SK-N-SH treated with all-trans-retinoic acid at 6 μM for 48 hours (cell line): Measurements from ENCODE around the gene NOL9.

Source experiments
- ATAC-seq: fragments of 200-7000 bp; cut with Tn5 transposase; 3 replicates; pipeline ENCODE4 v1.9.1; 2020; ENCODE audit warnings: mild to moderate bottlenecking, moderate library complexity
- ARNTL ChIP-seq: fragments of 450-650 bp; formaldehyde crosslinking; IDR thresholded peaks from 2 replicates; pipeline ENCODE4 v1.5.0; 2020; ENCODE audit warnings: low read depth, mild to moderate bottlenecking, moderate library complexity, borderline replicate concordance
- BACH2 ChIP-seq: fragments of 250-450 bp; sonication (Bioruptor Pico); IDR thresholded peaks from 2 replicates; pipeline ENCODE4 v1.9.0; 2021; ENCODE audit warnings: mild to moderate bottlenecking, borderline replicate concordance
- CREB5 ChIP-seq: fragments of 250-450 bp; sonication (Bioruptor Pico); IDR thresholded peaks from 2 replicates; pipeline ENCODE4 v1.5.1; 2020; ENCODE audit warnings: low read depth, mild to moderate bottlenecking, moderate library complexity
- CSDC2 ChIP-seq: fragments of 250-450 bp; sonication (Bioruptor Pico); IDR thresholded peaks from 2 replicates; pipeline ENCODE4 v1.5.0; 2020; ENCODE audit warnings: mild to moderate bottlenecking, moderate library complexity
- CSRNP3 ChIP-seq: fragments of 250-450 bp; sonication (Bioruptor Pico); IDR thresholded peaks from 2 replicates; pipeline ENCODE4 v1.5.1; 2021; ENCODE audit warnings: mild to moderate bottlenecking, moderate library complexity
- GLIS3 ChIP-seq: fragments of 250-450 bp; sonication (Bioruptor Pico); IDR thresholded peaks from 2 replicates; pipeline ENCODE4 v1.5.0; 2020; ENCODE audit warnings: mild to moderate bottlenecking, moderate library complexity
- ISL1 ChIP-seq: fragments of 250-450 bp; sonication (Bioruptor Pico); IDR thresholded peaks from 2 replicates; pipeline ENCODE4 v2.1.2; 2022; ENCODE audit warnings: mild to moderate bottlenecking, moderate library complexity
- OSR1 ChIP-seq: fragments of 250-450 bp; sonication (Bioruptor Pico); IDR thresholded peaks from 2 replicates; pipeline ENCODE4 v1.8.0; 2022; ENCODE audit warnings: moderate library complexity, mild to moderate bottlenecking, inconsistent platforms
- PATZ1 ChIP-seq: fragments of 250-450 bp; sonication (Bioruptor Pico); IDR thresholded peaks from 2 replicates; pipeline ENCODE4 v1.8.0; 2020; ENCODE audit warnings: mild to moderate bottlenecking, moderate library complexity, borderline replicate concordance
- POU6F1 ChIP-seq: fragments of 250-450 bp; sonication (Bioruptor Pico); IDR thresholded peaks from 2 replicates; pipeline ENCODE4 v1.8.0; 2021; ENCODE audit warnings: low read depth, mild to moderate bottlenecking, moderate library complexity, borderline replicate concordance
- PPARA ChIP-seq: fragments of 250-450 bp; sonication (Bioruptor Pico); IDR thresholded peaks from 2 replicates; pipeline ENCODE4 v1.5.0; 2020; ENCODE audit warnings: mild to moderate bottlenecking, borderline replicate concordance
- RARB ChIP-seq: fragments of 250-450 bp; sonication (Bioruptor Pico); IDR thresholded peaks from 2 replicates; pipeline ENCODE4 v1.8.0; 2021; ENCODE audit warnings: mild to moderate bottlenecking, moderate library complexity
- SNAI2 ChIP-seq: fragments of 250-450 bp; sonication (Bioruptor Pico); IDR thresholded peaks from 2 replicates; pipeline ENCODE4 v1.5.0; 2020; ENCODE audit warnings: mild to moderate bottlenecking, moderate library complexity
- TCF4 ChIP-seq: fragments of 250-450 bp; sonication (Bioruptor Pico); IDR thresholded peaks from 2 replicates; pipeline ENCODE4 v1.8.0; 2021; ENCODE audit warnings: mild to moderate bottlenecking, moderate library complexity, borderline replicate concordance
- TSHZ2 ChIP-seq: fragments of 250-450 bp; sonication (Bioruptor Pico); IDR thresholded peaks from 2 replicates; pipeline ENCODE4 v1.5.0; 2020; ENCODE audit warnings: mild to moderate bottlenecking, moderate library complexity
- ZC3H10 ChIP-seq: fragments of 250-450 bp; sonication (Bioruptor Pico); IDR thresholded peaks from 2 replicates; pipeline ENCODE4 v1.5.1; 2021; ENCODE audit warnings: mild to moderate bottlenecking, moderate library complexity
- ZFP3 ChIP-seq: fragments of 250-450 bp; sonication (Bioruptor Pico); IDR thresholded peaks from 2 replicates; pipeline ENCODE4 v1.5.0; 2020; ENCODE audit warnings: mild to moderate bottlenecking, moderate library complexity
- ZFP30 ChIP-seq: fragments of 450-650 bp; formaldehyde crosslinking; IDR thresholded peaks from 2 replicates; pipeline ENCODE4 v1.5.0; 2022; ENCODE audit warnings: mild to moderate bottlenecking, moderate library complexity
- ZNF565 ChIP-seq: fragments of 450-650 bp; formaldehyde crosslinking; conservative IDR thresholded peaks from 2 replicates; pipeline ENCODE4 v1.5.0; 2020; ENCODE audit warnings: low read depth, mild to moderate bottlenecking, moderate library complexity
- ZNF8 ChIP-seq: fragments of 450-650 bp; formaldehyde crosslinking; IDR thresholded peaks from 2 replicates; pipeline ENCODE4 v1.5.0; 2020; ENCODE audit warnings: mild to moderate bottlenecking, moderate library complexity

NOL9 gene

GRCh38 chr1:6538956-6539355, 15.4 kb downstream of the NOL9 start:
- ATAC-seq: no peak
- TF ChIP-seq RARB (no peak), ARNTL (no peak), ISL1 (CRISPR knock-in tag) (no peak), CSRNP3 (CRISPR knock-in tag) (no peak), CREB5 (CRISPR knock-in tag) (no peak)

GRCh38 chr1:6536291-6536690, 18.0 kb downstream of the NOL9 start:
- TF ChIP-seq ZFP3 (CRISPR knock-in tag) (no peak), SNAI2 (CRISPR knock-in tag) (no peak), TSHZ2 (no peak), ARNTL (no peak), BACH2 (CRISPR knock-in tag) (no peak), ZFP30 (CRISPR knock-in tag) (no peak), ZNF565 (CRISPR knock-in tag) (no peak), ZNF8 (CRISPR knock-in tag) (no peak), TCF4 (no peak), ISL1 (CRISPR knock-in tag) (no peak)
- no peak for ATAC-seq

GRCh38 chr1:6535214-6535613, 19.1 kb downstream of the NOL9 start:
- ATAC-seq: no peak
- TF ChIP-seq ZFP3 (CRISPR knock-in tag) (no peak), GLIS3 (CRISPR knock-in tag) (no peak), POU6F1 (CRISPR knock-in tag) (no peak)

- TF ChIP-seq ZFP3 (CRISPR knock-in tag) (no peak), CSRNP3 (CRISPR knock-in tag) (no peak), OSR1 (CRISPR knock-in tag) (no peak), CSDC2 (CRISPR knock-in tag) (no peak), TSHZ2 (no peak), SNAI2 (CRISPR knock-in tag) (no peak), ARNTL (no peak), PPARA (CRISPR knock-in tag) (no peak), BACH2 (CRISPR knock-in tag) (no peak), ZC3H10 (no peak), ZNF8 (CRISPR knock-in tag) (no peak), ISL1 (CRISPR knock-in tag) (no peak), ZNF565 (CRISPR knock-in tag) (no peak), TCF4 (no peak), PATZ1 (CRISPR knock-in tag) (no peak)
- no peak for ATAC-seq
These were observed 20.0 kb downstream of the NOL9 start for GRCh38 chr1:6534248-6534822.
